ENCODE results near the gene OXT.
"Not testable (repeated sequence)": the region's sequence is repeated elsewhere in the genome, so short reads cannot be mapped to it uniquely, and the experiment has no call there.

Gene OXT

GRCh38 chr20:3070725-3071124 is 695 bp upstream of the OXT start:
- no peaks in the 10 kb centered on the region for H3K9me3 Mint-ChIP-seq
- no peaks in the 10 kb centered on the region for H3K36me3 Mint-ChIP-seq
- DNase-seq (no peak), ATAC-seq (replicated peaks) (no peak)
- H3K27ac Mint-ChIP-seq = no peak overlapping the region
- peaks cover 6 to 19% of the 10 kb centered on the region in 2 donors for H3K27me3 Mint-ChIP-seq
- peak overlapping the region; percentile 77 to 81 for H3K4me3 Mint-ChIP-seq
- peaks cover 6 to 32% of the 10 kb centered on the region in 2 donors for H3K4me1 Mint-ChIP-seq

GRCh38 chr20:3071266-3071609 is 182 bp upstream of the OXT start:
- DNase-seq = no peak
- Mint-ChIP-seq H3K4me3 (peak overlapping the region; percentile 77 to 81), H3K9me3 (no peaks in the 10 kb centered on the region), H3K27me3 (peaks cover 9 to 24% of the 10 kb centered on the region in 2 donors), H3K36me3 (no peaks in the 10 kb centered on the region), H3K4me1 (peaks cover 6 to 32% of the 10 kb centered on the region in 2 donors), H3K27ac (no peak overlapping the region)
- ATAC-seq (replicated peaks) = no peak

GRCh38 chr20:3072530-3073250 is 1.3 kb downstream of the OXT start:
- peak overlapping the region; percentile 77 to 81 for H3K4me3 Mint-ChIP-seq
- no peak for ATAC-seq (replicated peaks)
- H3K27me3 Mint-ChIP-seq = peaks cover 16 to 34% of the 10 kb centered on the region in 2 donors
- no peaks in the 10 kb centered on the region for H3K36me3 Mint-ChIP-seq
- H3K27ac Mint-ChIP-seq = peak overlapping the region; percentile 65
- no peaks in the 10 kb centered on the region for H3K9me3 Mint-ChIP-seq
- no peak for DNase-seq
- peaks cover 7 to 39% of the 10 kb centered on the region in 2 donors for H3K4me1 Mint-ChIP-seq

GRCh38 chr20:3073251-3073643 is 1.8 kb downstream of the OXT start:
- Mint-ChIP-seq H3K27me3 (peaks cover 21 to 36% of the 10 kb centered on the region in 2 donors), H3K4me1 (peaks cover 9 to 40% of the 10 kb centered on the region in 2 donors)
- not testable (repeated sequence) for H3K9me3 Mint-ChIP-seq; DNase-seq; ATAC-seq (replicated peaks); H3K27ac Mint-ChIP-seq; H3K36me3 Mint-ChIP-seq; H3K4me3 Mint-ChIP-seq

- Mint-ChIP-seq H3K27me3 (peaks cover 33 to 46% of the 10 kb centered on the region in 2 donors), H3K4me1 (peaks cover 9 to 35% of the 10 kb centered on the region in 2 donors), H3K27ac (no peak overlapping the region), H3K36me3 (no peaks in the 10 kb centered on the region), H3K9me3 (no peaks in the 10 kb centered on the region), H3K4me3 (no peak overlapping the region)
- ATAC-seq (replicated peaks) (no peak), DNase-seq (no peak)
Observed at GRCh38 chr20:3074812-3075211, 3.4 kb downstream of the OXT start.

GRCh38 chr20:3075315-3075714 is 3.9 kb downstream of the OXT start:
- not testable (repeated sequence) for H3K36me3 Mint-ChIP-seq; DNase-seq; H3K9me3 Mint-ChIP-seq; H3K27ac Mint-ChIP-seq; ATAC-seq (replicated peaks); H3K4me3 Mint-ChIP-seq
- H3K27me3 Mint-ChIP-seq = peaks cover 38 to 51% of the 10 kb centered on the region in 2 donors
- peaks cover 9 to 35% of the 10 kb centered on the region in 2 donors for H3K4me1 Mint-ChIP-seq

GRCh38 chr20:3077618-3078134 is 6.3 kb downstream of the OXT start:
- DNase-seq (no peak), ATAC-seq (replicated peaks) (peak in 1 of 2 donors; percentile 28)
- no peak overlapping the region for H3K4me3 Mint-ChIP-seq
- peaks cover 8 to 26% of the 10 kb centered on the region in 2 donors for H3K4me1 Mint-ChIP-seq
- peak overlapping the region; percentile 48 for H3K27ac Mint-ChIP-seq
- no peaks in the 10 kb centered on the region for H3K36me3 Mint-ChIP-seq
- H3K27me3 Mint-ChIP-seq = peaks cover 56 to 59% of the 10 kb centered on the region in 2 donors
- no peaks in the 10 kb centered on the region for H3K9me3 Mint-ChIP-seq

- DNase-seq (no peak), ATAC-seq (replicated peaks) (no peak)
- H3K36me3 Mint-ChIP-seq = no peaks in the 10 kb centered on the region
- no peak overlapping the region for H3K4me3 Mint-ChIP-seq
- H3K9me3 Mint-ChIP-seq = no peaks in the 10 kb centered on the region
- peaks cover 15 to 35% of the 10 kb centered on the region in 2 donors for H3K4me1 Mint-ChIP-seq
- no peak overlapping the region for H3K27ac Mint-ChIP-seq
- peaks cover 72 to 80% of the 10 kb centered on the region in 2 donors for H3K27me3 Mint-ChIP-seq
Observed at GRCh38 chr20:3080939-3081388, 9.5 kb downstream of the OXT start.

- H3K9me3 Mint-ChIP-seq = no peaks in the 10 kb centered on the region
- ATAC-seq (replicated peaks) = no peak
- H3K27ac Mint-ChIP-seq = no peak overlapping the region
- H3K4me1 Mint-ChIP-seq = peaks cover 15 to 34% of the 10 kb centered on the region in 2 donors
- peaks cover 71 to 76% of the 10 kb centered on the region in 2 donors for H3K27me3 Mint-ChIP-seq
- peak overlapping the region in 1 of 2 donors; percentile 76 for H3K4me3 Mint-ChIP-seq
- H3K36me3 Mint-ChIP-seq = no peaks in the 10 kb centered on the region
- no peak for DNase-seq
Observed at GRCh38 chr20:3081641-3082040, 10.2 kb downstream of the OXT start.

GRCh38 chr20:3082306-3082951 is 11.0 kb downstream of the OXT start:
- Mint-ChIP-seq H3K4me1 (peaks cover 15 to 26% of the 10 kb centered on the region in 2 donors), H3K9me3 (no peaks in the 10 kb centered on the region), H3K27ac (no peak overlapping the region), H3K4me3 (peak overlapping the region; percentile 57 to 76), H3K36me3 (no peaks in the 10 kb centered on the region), H3K27me3 (peaks cover 67 to 70% of the 10 kb centered on the region in 2 donors)
- ATAC-seq (replicated peaks) (peak; percentile 32 to 39), DNase-seq (no peak)

GRCh38 chr20:3082955-3083952 is 11.8 kb downstream of the OXT start:
- H3K4me1 Mint-ChIP-seq = peaks cover 12 to 23% of the 10 kb centered on the region in 2 donors
- ATAC-seq (replicated peaks) (peak; percentile 33 to 48), DNase-seq (no peak)
- H3K27ac Mint-ChIP-seq = peak overlapping the region; percentile 87
- peaks cover 61 to 69% of the 10 kb centered on the region in 2 donors for H3K27me3 Mint-ChIP-seq
- H3K36me3 Mint-ChIP-seq = no peaks in the 10 kb centered on the region
- H3K4me3 Mint-ChIP-seq = peak overlapping the region; percentile 74 to 78
- no peaks in the 10 kb centered on the region for H3K9me3 Mint-ChIP-seq

GRCh38 chr20:3084283-3084985 is 13.0 kb downstream of the OXT start, which contains the start of gene AVP:
Gene AVP, minus strand, starts transcription at chr20:3084724. Its CDS starts 50 bp downstream, at chr20:3084674.
- H3K4me1 Mint-ChIP-seq = peaks cover 12 to 23% of the 10 kb centered on the region in 2 donors
- no peaks in the 10 kb centered on the region for H3K9me3 Mint-ChIP-seq
- DNase-seq (no peak), ATAC-seq (replicated peaks) (no peak)
- H3K36me3 Mint-ChIP-seq = no peaks in the 10 kb centered on the region
- peak within 1 kb of the TSS; percentile 87 for H3K27ac Mint-ChIP-seq
- peak within 1 kb of the TSS; percentile 74 to 78 for H3K4me3 Mint-ChIP-seq
- H3K27me3 Mint-ChIP-seq = peaks cover 57 to 65% of the 10 kb centered on the region in 2 donors

- Mint-ChIP-seq H3K9me3 (no peaks in the 10 kb centered on the region), H3K27ac (no peak overlapping the region), H3K4me3 (no peak overlapping the region), H3K4me1 (peaks cover 12 to 23% of the 10 kb centered on the region in 2 donors), H3K36me3 (no peaks in the 10 kb centered on the region), H3K27me3 (peaks cover 57 to 68% of the 10 kb centered on the region in 2 donors)
- DNase-seq = no peak
- ATAC-seq (replicated peaks) = no peak
Observed at GRCh38 chr20:3084986-3085360, 13.6 kb downstream of the OXT start.
